ENCODE measurements around the gene PSORS1C2.

The PSORS1C2 gene

GRCh38 chr6:31161216-31162126 is 22.6 kb upstream of the PSORS1C2 start:
- Histone ChIP-seq H3K36me3 (ENCODE audit: control insufficient read depth, insufficient read depth, low read length) (no peaks in the 10 kb centered on the region), H3K4me3 (ENCODE audit: low read depth, low read length) (no peak overlapping the region), H3K27me3 (ENCODE audit: control insufficient read depth, insufficient read depth, low read length) (no peaks in the 10 kb centered on the region), H3K4me2 (ENCODE audit: low read length) (no peak overlapping the region), H2AFZ (no peak overlapping the region), H3K9ac (no peak overlapping the region), H3K4me1 (peaks cover 7% of the 10 kb centered on the region), H3K79me2 (no peaks in the 10 kb centered on the region), H3K27ac (no peak overlapping the region), H3K9me3 (ENCODE audit: control insufficient read depth, low read length) (no peaks in the 10 kb centered on the region)
- no peak for TF ChIP-seq CTCF (IDR thresholded peaks at IDR 0.05)

- TF ChIP-seq CTCF (IDR thresholded peaks at IDR 0.05): no peak
- H3K79me2 ChIP-seq: no peaks in the 10 kb centered on the region
- no peak overlapping the region for H3K9ac ChIP-seq
- H3K4me3 ChIP-seq (ENCODE audit: low read depth, low read length): peak overlapping the region; percentile 73
- no peaks in the 10 kb centered on the region for H3K36me3 ChIP-seq (ENCODE audit: control insufficient read depth, insufficient read depth, low read length)
- peaks cover 7% of the 10 kb centered on the region for H3K4me1 ChIP-seq
- H3K27ac ChIP-seq: peak overlapping the region; percentile 36
- peak overlapping the region; percentile 81 for H3K4me2 ChIP-seq (ENCODE audit: low read length)
- peak overlapping the region; percentile 94 for H2AFZ ChIP-seq
- H3K27me3 ChIP-seq (ENCODE audit: control insufficient read depth, insufficient read depth, low read length): no peaks in the 10 kb centered on the region
- no peaks in the 10 kb centered on the region for H3K9me3 ChIP-seq (ENCODE audit: control insufficient read depth, low read length)
Measured at GRCh38 chr6:31158863-31159855, 20.3 kb upstream of the PSORS1C2 start.

- Histone ChIP-seq H3K27ac (peak within 1 kb of the TSS; percentile 37), H3K9me3 (ENCODE audit: control insufficient read depth, low read length) (no peaks in the 10 kb centered on the region), H3K4me3 (ENCODE audit: low read depth, low read length) (peak within 1 kb of the TSS; percentile 73), H3K36me3 (ENCODE audit: control insufficient read depth, insufficient read depth, low read length) (no peaks in the 10 kb centered on the region), H2AFZ (peak within 1 kb of the TSS; percentile 94), H3K27me3 (ENCODE audit: control insufficient read depth, insufficient read depth, low read length) (no peaks in the 10 kb centered on the region), H3K79me2 (no peaks in the 10 kb centered on the region), H3K9ac (peak within 1 kb of the TSS; percentile 63), H3K4me2 (ENCODE audit: low read length) (peak within 1 kb of the TSS; percentile 81), H3K4me1 (peaks cover 3% of the 10 kb centered on the region)
- TF ChIP-seq CTCF (IDR thresholded peaks at IDR 0.05): no peak
Measured at GRCh38 chr6:31158140-31158862, 19.4 kb upstream of the PSORS1C2 start, which contains the start of gene TCF19. Gene TCF19 (plus strand): TSS chr6:31158589. CDS start chr6:31159470, 881 bp downstream.

GRCh38 chr6:31157513-31158139 is 18.8 kb upstream of the PSORS1C2 start, which contains the start of gene CCHCR1:
Gene CCHCR1 (minus strand): TSS chr6:31157802. CDS start chr6:31157600, 202 bp downstream.
- no peaks in the 10 kb centered on the region for H3K9me3 ChIP-seq (ENCODE audit: control insufficient read depth, low read length)
- H3K4me1 ChIP-seq: peaks cover 3% of the 10 kb centered on the region
- H3K27ac ChIP-seq: peak within 1 kb of the TSS; percentile 37
- H2AFZ ChIP-seq: peak within 1 kb of the TSS; percentile 94
- no peaks in the 10 kb centered on the region for H3K36me3 ChIP-seq (ENCODE audit: control insufficient read depth, insufficient read depth, low read length)
- H3K9ac ChIP-seq: peak within 1 kb of the TSS; percentile 63
- no peak for TF ChIP-seq CTCF (IDR thresholded peaks at IDR 0.05)
- no peaks in the 10 kb centered on the region for H3K27me3 ChIP-seq (ENCODE audit: control insufficient read depth, insufficient read depth, low read length)
- peak within 1 kb of the TSS; percentile 73 for H3K4me3 ChIP-seq (ENCODE audit: low read depth, low read length)
- H3K79me2 ChIP-seq: no peaks in the 10 kb centered on the region
- H3K4me2 ChIP-seq (ENCODE audit: low read length): peak within 1 kb of the TSS; percentile 81

Data from parathyroid adenoma (tissue), 2 donors.